PC-3 (cell line): ENCODE measurements around the gene TEX19. TPM values are rescaled to one million over a fixed set of nuclear protein-coding genes. Genes with fewer than 3 reads are reported as not detected.

Experiments used
- ATAC-seq: fragments of 200-7000 bp; cut with Tn5 transposase; 2 replicates; pipeline ENCODE4 v1.9.1; 2020; ENCODE audit warnings: mild to moderate bottlenecking, moderate library complexity
- BruUV-seq: library from RNA; stranded (reverse); fragments of 400-500 nt; replicated peaks from 2 replicates; lab custom pipeline; 2021; lab: Mats Ljungman, UMichigan
- CTCF ChIA-PET: fragments of 300-600 bp; sonication (Branson Sonifier 250); formaldehyde crosslinking; loops from one replicate; lab custom pipeline; 2022; ENCODE audit warnings: antibody characterized with exemption; lab: Charles Lee
- POLR2A ChIA-PET: fragments of 300-600 bp; sonication (Branson Sonifier 250); formaldehyde crosslinking; loops from one replicate; lab custom pipeline; 2022; ENCODE audit warnings: antibody characterized with exemption; ENCODE audit not compliant: unreplicated experiment; lab: Charles Lee
- DNase-seq: peaks from one replicate; pipeline ENCODE4 v3.0.0-alpha.2; 2015
- H2AFZ ChIP-seq: fragments of 300-600 bp; sonication (generic); 2 replicates; pipeline ENCODE4 v1.6.0; 2016; ENCODE audit warnings: antibody characterized with exemption, low read length
- H3F3A ChIP-seq: fragments of 300-600 bp; sonication (generic); one replicate; pipeline ENCODE4 v1.6.0; 2017; ENCODE audit warnings: antibody characterized with exemption, low read length, control low read depth, mild to moderate bottlenecking; ENCODE audit not compliant: unreplicated experiment
- H3K27ac ChIP-seq: fragments of 300-600 bp; sonication (generic); 2 replicates; pipeline ENCODE4 v1.5.1; 2016; ENCODE audit warnings: mild to moderate bottlenecking, low read length
- H3K27me3 ChIP-seq: fragments of 300-600 bp; sonication (generic); 2 replicates; pipeline ENCODE4 v1.6.1; 2016; ENCODE audit warnings: low read length, mixed read lengths
- H3K36me3 ChIP-seq: fragments of 300-600 bp; sonication (generic); 2 replicates; pipeline ENCODE4 v1.6.1; 2016; ENCODE audit warnings: low read depth, mixed run types, low read length, mixed read lengths
- H3K4me1 ChIP-seq: fragments of 300-600 bp; sonication (generic); 2 replicates; pipeline ENCODE4 v1.5.1; 2016; ENCODE audit warnings: low read length; ENCODE audit not compliant: insufficient read depth
- H3K4me2 ChIP-seq: fragments of 300-600 bp; sonication (generic); 2 replicates; pipeline ENCODE4 v1.6.0; 2016; ENCODE audit warnings: low read length
- H3K4me3 ChIP-seq: fragments of 300-600 bp; sonication (generic); 2 replicates; pipeline ENCODE4 v1.5.1; 2016; ENCODE audit warnings: mild to moderate bottlenecking, low read length, mixed read lengths
- H3K79me2 ChIP-seq: fragments of 300-600 bp; sonication (generic); 2 replicates; pipeline ENCODE4 v1.6.1; 2017; ENCODE audit warnings: low read length, mixed read lengths
- H3K9ac ChIP-seq: fragments of 300-600 bp; sonication (generic); 2 replicates; pipeline ENCODE4 v1.6.0; 2016; ENCODE audit warnings: mild to moderate bottlenecking, low read length
- H3K9me2 ChIP-seq: fragments of 300-600 bp; sonication (generic); replicated peaks from 2 replicates; pipeline ENCODE4 v1.6.1; 2016; ENCODE audit warnings: mixed run types, low read length, mixed read lengths
- H3K9me3 ChIP-seq: fragments of 300-600 bp; sonication (generic); 2 replicates; pipeline ENCODE4 v1.6.1; 2016; ENCODE audit warnings: low read length, mixed read lengths
- H4K20me1 ChIP-seq: fragments of 300-600 bp; sonication (generic); 2 replicates; pipeline ENCODE4 v1.6.1; 2016; ENCODE audit warnings: low read length, mixed read lengths
- EZH2 ChIP-seq: fragments of 300-600 bp; sonication (generic); IDR thresholded peaks from one replicate; pipeline ENCODE4 v1.6.1; 2017; ENCODE audit warnings: antibody characterized with exemption, mild to moderate bottlenecking, low read length; ENCODE audit not compliant: unreplicated experiment
- EZH2phosphoT487 ChIP-seq: fragments of 300-600 bp; sonication (generic); IDR thresholded peaks from 2 replicates; pipeline ENCODE4 v1.6.1; 2018; ENCODE audit warnings: mild to moderate bottlenecking, antibody characterized with exemption, low read length, borderline replicate concordance
- intact Hi-C: fragments of 100-400 bp; cut with micrococcal nuclease; formaldehyde crosslinking; loops from 2 replicates; pipeline ENCODE4 v1.9.0; 2023
- total RNA-seq: library from RNA; depleted of rRNA; stranded (reverse); fragments of >200 nt; gene quantifications from 2 replicates; pipeline ENCODE4 v1.2.3, GENCODE V29; 2014
- TF ChIP-seq, protein P1 (sequence below): fragments of 300-600 bp; sonication (generic); conservative IDR thresholded peaks from 2 replicates; pipeline ENCODE4 v1.5.1; 2017; ENCODE audit warnings: antibody characterized with exemption, low read depth, mild to moderate bottlenecking, low read length

TEX19 gene
- total RNA-seq, 1 experiment from 2014 or later = 1.2 TPM

DNA sequence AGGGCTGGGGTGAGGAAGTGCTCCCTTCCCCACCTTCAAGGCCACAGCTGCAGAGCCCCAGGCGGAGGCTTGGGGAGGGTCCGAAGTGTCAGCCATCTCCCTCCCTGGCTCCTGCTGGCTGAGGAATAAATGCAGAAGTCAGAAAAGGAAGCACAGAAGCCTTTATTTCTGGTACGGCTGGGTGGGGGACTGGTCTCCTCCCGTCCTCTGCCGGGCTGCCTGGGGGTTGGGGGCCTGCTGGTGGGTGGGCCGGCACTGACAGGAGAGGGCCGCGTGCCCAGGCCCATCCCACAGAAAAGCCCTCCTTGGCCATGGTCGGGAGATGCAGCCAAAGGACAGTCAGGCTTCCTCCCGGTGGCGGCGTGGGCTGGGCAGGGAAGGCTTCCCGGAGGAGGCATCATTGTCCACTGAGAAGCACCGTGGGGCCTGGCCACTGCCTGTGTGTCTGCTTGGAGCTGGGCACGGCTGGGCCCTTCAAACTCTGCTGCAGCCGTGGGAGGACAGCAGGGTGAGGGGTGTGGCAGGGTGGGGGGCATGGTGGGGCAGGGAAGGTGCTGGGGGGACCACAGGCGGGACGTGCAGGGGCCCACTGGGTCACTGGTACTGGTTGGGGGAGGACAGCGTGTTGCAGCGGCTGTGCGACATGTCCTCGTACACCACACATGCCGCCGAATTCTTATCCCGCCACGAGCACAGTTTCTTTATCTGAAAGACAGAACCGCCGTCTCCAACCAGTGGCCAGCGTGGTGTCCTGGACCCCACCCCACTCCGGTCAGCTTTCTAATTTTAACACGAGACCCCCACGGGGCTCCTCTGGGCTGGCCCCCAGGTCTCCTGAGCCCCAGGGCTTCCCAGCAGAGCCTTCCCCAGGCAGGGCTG lies 44.1 kb upstream of the TEX19 start:
- no peaks in the 10 kb centered on the region for H3K9me2 ChIP-seq
- no peaks in the 10 kb centered on the region for H3K9me3 ChIP-seq
- no peaks in the 10 kb centered on the region for H3K36me3 ChIP-seq
- intact Hi-C loops = loop anchor here (1.0 kb wide), 1 partner anchor 69 kb away; no protein-coding TSS in a partner anchor
- no peak overlapping the region for H3K27ac ChIP-seq
- no peaks in the 10 kb centered on the region for H3K79me2 ChIP-seq
- peak; percentile 4; the same call in 1 of the 2 replicates for ATAC-seq
- no peaks in the 10 kb centered on the region for H4K20me1 ChIP-seq
- BruUV-seq = no TSS peak
- H3F3A ChIP-seq = no peaks in the 10 kb centered on the region
- CTCF ChIA-PET = no interaction called here
- H3K27me3 ChIP-seq = no peaks in the 10 kb centered on the region
- H3K4me2 ChIP-seq = 0 out of 2 replicates have a peak overlapping the region, but pooled peaks have one; percentile 26
- no peak overlapping the region for H3K9ac ChIP-seq
- H3K4me3 ChIP-seq = no peak overlapping the region
- POLR2A ChIA-PET = no interaction called here
- DNase-seq = no peak
- TF ChIP-seq, protein P1, sequence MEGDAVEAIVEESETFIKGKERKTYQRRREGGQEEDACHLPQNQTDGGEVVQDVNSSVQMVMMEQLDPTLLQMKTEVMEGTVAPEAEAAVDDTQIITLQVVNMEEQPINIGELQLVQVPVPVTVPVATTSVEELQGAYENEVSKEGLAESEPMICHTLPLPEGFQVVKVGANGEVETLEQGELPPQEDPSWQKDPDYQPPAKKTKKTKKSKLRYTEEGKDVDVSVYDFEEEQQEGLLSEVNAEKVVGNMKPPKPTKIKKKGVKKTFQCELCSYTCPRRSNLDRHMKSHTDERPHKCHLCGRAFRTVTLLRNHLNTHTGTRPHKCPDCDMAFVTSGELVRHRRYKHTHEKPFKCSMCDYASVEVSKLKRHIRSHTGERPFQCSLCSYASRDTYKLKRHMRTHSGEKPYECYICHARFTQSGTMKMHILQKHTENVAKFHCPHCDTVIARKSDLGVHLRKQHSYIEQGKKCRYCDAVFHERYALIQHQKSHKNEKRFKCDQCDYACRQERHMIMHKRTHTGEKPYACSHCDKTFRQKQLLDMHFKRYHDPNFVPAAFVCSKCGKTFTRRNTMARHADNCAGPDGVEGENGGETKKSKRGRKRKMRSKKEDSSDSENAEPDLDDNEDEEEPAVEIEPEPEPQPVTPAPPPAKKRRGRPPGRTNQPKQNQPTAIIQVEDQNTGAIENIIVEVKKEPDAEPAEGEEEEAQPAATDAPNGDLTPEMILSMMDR = no peak
- TF ChIP-seq EZH2phosphoT487 (no peak), EZH2 (no peak)
- H2AFZ ChIP-seq = no peak overlapping the region
- H3K4me1 ChIP-seq = no peaks in the 10 kb centered on the region; the same call in 1 of the 2 replicates

DNA sequence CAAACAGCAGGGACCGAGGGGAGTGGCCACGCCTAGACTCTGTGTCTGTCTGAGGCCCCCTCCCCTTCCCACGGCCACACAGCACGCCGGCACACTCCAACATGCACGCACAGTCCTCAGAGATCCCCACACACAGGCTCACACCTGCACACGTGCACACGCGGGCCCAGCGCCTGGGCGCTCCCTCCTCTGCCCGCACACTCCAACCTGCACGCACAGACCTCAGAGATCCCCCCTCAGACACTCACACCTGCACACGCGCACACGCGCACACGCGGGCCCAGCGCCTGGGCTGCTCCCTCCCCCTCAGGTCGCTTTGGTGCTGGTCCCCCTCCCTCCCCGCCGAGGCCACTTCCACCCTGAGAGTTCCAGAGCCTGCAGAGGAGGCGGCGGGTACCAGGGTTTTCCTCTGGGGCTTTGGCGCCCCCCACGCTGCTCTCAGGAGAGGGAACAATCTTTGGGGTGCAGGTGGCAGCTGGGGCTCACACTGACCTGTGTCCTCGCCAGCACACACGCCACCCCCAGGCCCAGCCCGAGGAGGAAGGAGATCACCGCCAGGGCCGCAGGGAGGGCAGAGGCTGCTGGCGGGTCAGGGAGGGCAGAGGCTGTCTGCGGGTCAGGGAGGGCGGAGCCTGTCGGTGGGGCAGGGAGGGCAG lies 43.2 kb upstream of the TEX19 start:
- BruUV-seq = no TSS peak
- peak; percentile 42 for ATAC-seq
- Histone ChIP-seq H3K9me3 (no peaks in the 10 kb centered on the region), H3K36me3 (no peaks in the 10 kb centered on the region), H3K9me2 (no peaks in the 10 kb centered on the region), H3K4me2 (0 out of 2 replicates have a peak overlapping the region, but pooled peaks have one; percentile 26), H3K27ac (no peak overlapping the region), H3K4me1 (no peaks in the 10 kb centered on the region; the same call in 1 of the 2 replicates), H3K9ac (no peak overlapping the region), H3K79me2 (no peaks in the 10 kb centered on the region), H3K27me3 (no peaks in the 10 kb centered on the region), H4K20me1 (no peaks in the 10 kb centered on the region), H3K4me3 (no peak overlapping the region), H3F3A (peaks cover under 1% of the 10 kb centered on the region), H2AFZ (no peak overlapping the region)
- CTCF ChIA-PET = no interaction called here
- TF ChIP-seq EZH2 (no peak), EZH2phosphoT487 (no peak)
- TF ChIP-seq, protein P1 = no peak
- DNase-seq = no peak
- intact Hi-C loops = loop anchor here (1.0 kb wide), 1 partner anchor 70 kb away; no protein-coding TSS in a partner anchor
- POLR2A ChIA-PET = no interaction called here
